Osteoblast (primary cell): ENCODE measurements around the gene LIX1L. TPM values are rescaled to one million over a fixed set of nuclear protein-coding genes. Genes with fewer than 3 reads are reported as not detected.

Experiments
- DNase-seq: peaks from one replicate; pipeline ENCODE4 v3.0.0; 2011; ENCODE audit warnings: low spot score, mixed read lengths; ENCODE audit not compliant: insufficient read length; ENCODE audit errors: missing footprints
- H2AFZ ChIP-seq: 2 replicates; pipeline ENCODE4 v1.6.0; 2011; ENCODE audit warnings: mild to moderate bottlenecking, low read length
- H3K27ac ChIP-seq: 2 replicates; pipeline ENCODE4 v1.5.1; 2011; ENCODE audit warnings: mild to moderate bottlenecking, low read depth, low read length, moderate library complexity
- H3K27me3 ChIP-seq: 2 replicates; pipeline ENCODE4 v1.6.0; 2012; ENCODE audit warnings: mild to moderate bottlenecking, control low read depth, inconsistent platforms, low read length, moderate library complexity; ENCODE audit not compliant: insufficient read depth
- H3K36me3 ChIP-seq: 2 replicates; pipeline ENCODE4 v1.5.1; 2011; ENCODE audit warnings: mild to moderate bottlenecking, low read length, control low read depth, moderate library complexity; ENCODE audit not compliant: insufficient read depth
- H3K4me1 ChIP-seq: 2 replicates; pipeline ENCODE4 v1.5.1; 2011; ENCODE audit warnings: mild to moderate bottlenecking, low read length, control low read depth, moderate library complexity; ENCODE audit not compliant: insufficient read depth
- H3K4me2 ChIP-seq: 2 replicates; pipeline ENCODE4 v1.6.0; 2011; ENCODE audit warnings: mild to moderate bottlenecking, low read length; ENCODE audit not compliant: insufficient read depth
- H3K4me3 ChIP-seq: fragments of 200-600 bp; sonication (generic); 3 replicates; pipeline ENCODE4 v1.5.1; 2012; ENCODE audit warnings: mild to moderate bottlenecking, low read length, inconsistent platforms; ENCODE audit not compliant: insufficient read depth
- H3K79me2 ChIP-seq: 2 replicates; pipeline ENCODE4 v1.6.0; 2012; ENCODE audit warnings: mild to moderate bottlenecking, low read length, control low read depth, inconsistent platforms; ENCODE audit not compliant: insufficient read depth
- H3K9me3 ChIP-seq: 2 replicates; pipeline ENCODE4 v1.5.1; 2011; ENCODE audit warnings: low read depth, low read length, control low read depth
- H4K20me1 ChIP-seq: 2 replicates; pipeline ENCODE4 v1.6.0; 2012; ENCODE audit warnings: mild to moderate bottlenecking, low read length, control low read depth; ENCODE audit not compliant: insufficient read depth
- total RNA-seq: library from RNA; depleted of rRNA; stranded (reverse); fragments of >200 nt; gene quantifications from 2 replicates; pipeline ENCODE4 v1.2.3, GENCODE V29; 2012
- TF ChIP-seq, protein P1 (sequence below): IDR thresholded peaks from 2 replicates; pipeline ENCODE4 v1.5.1; 2011; ENCODE audit warnings: mild to moderate bottlenecking, low read depth, low read length, moderate library complexity; ENCODE audit errors: extremely low read depth

The LIX1L gene
- total RNA-seq, 1 donor, result 33.7 TPM

DNA sequence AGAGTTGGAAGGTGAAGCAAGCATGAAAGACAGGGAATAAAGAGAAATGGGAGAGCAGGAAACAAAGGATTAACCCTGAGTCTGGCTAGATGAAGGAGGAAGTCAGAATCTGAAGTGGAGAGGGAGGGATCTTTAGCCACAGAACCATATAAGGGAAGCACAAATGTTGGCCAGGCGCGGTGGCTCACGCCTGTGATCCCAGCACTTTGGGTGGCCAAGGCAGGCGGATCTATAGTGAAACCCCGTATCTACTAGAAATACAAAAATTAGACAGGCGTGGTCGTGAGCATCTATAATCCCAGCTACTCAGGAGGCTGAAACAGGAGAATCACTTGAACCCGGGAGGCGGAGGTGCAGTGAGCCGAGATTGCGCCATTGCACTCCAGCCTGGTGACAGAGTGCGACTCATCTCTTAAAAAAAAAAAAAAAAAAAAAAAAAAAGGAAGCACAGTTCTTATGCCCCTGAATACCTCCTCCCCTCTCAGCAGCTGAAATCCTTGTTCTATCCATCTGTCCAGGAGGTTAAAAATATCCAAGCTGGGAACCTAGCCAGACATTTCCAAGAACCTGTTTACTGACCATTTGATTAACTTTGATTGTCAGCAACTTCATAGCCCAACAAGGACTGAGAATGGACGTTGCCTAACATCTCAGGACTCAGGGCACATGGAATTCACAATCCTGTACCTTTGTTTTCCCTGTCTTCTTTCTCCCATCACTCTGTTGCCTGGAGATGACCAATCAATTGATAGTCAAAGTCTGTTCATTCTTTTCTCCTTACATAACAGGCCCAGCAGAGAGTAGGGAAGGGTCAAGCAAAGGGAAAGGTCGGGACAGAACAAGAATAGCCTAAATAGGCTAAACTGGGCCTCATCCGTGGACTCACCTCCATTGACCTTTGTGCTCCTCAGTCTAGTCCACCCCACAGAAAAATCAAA lies 28.0 kb upstream of the LIX1L start:
- Histone ChIP-seq H2AFZ (peak overlapping the region; percentile 53), H3K79me2 (no peaks in the 10 kb centered on the region), H3K4me1 (peaks cover 14% of the 10 kb centered on the region), H3K27ac (peak overlapping the region; percentile 56), H3K4me3 (no peak overlapping the region), H4K20me1 (no peaks in the 10 kb centered on the region), H3K9me3 (no peaks in the 10 kb centered on the region), H3K27me3 (no peaks in the 10 kb centered on the region), H3K36me3 (no peaks in the 10 kb centered on the region), H3K4me2 (peak overlapping the region; percentile 64)
- TF ChIP-seq, protein P1, sequence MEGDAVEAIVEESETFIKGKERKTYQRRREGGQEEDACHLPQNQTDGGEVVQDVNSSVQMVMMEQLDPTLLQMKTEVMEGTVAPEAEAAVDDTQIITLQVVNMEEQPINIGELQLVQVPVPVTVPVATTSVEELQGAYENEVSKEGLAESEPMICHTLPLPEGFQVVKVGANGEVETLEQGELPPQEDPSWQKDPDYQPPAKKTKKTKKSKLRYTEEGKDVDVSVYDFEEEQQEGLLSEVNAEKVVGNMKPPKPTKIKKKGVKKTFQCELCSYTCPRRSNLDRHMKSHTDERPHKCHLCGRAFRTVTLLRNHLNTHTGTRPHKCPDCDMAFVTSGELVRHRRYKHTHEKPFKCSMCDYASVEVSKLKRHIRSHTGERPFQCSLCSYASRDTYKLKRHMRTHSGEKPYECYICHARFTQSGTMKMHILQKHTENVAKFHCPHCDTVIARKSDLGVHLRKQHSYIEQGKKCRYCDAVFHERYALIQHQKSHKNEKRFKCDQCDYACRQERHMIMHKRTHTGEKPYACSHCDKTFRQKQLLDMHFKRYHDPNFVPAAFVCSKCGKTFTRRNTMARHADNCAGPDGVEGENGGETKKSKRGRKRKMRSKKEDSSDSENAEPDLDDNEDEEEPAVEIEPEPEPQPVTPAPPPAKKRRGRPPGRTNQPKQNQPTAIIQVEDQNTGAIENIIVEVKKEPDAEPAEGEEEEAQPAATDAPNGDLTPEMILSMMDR, result no peak
- DNase-seq, result no peak

DNA sequence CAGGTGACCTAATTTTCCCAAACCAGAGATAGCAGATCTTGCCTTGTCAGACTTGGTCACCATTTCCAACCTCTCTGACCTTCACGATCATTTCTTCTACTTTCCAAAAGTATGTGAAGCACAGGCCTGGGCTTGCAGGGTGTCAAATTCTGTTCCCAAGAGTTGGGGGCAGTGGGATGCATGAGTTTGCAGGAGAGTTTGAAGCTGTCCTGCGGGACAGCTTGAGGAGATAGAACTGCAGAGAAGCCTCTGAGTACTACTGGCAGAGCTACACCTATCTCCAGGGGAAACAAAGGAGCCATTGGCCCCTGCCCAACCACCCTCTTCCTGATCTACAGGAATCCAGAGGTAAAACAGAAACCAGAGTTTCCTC lies 27.3 kb upstream of the LIX1L start:
- peak overlapping the region; percentile 56 for H3K27ac ChIP-seq

DNA sequence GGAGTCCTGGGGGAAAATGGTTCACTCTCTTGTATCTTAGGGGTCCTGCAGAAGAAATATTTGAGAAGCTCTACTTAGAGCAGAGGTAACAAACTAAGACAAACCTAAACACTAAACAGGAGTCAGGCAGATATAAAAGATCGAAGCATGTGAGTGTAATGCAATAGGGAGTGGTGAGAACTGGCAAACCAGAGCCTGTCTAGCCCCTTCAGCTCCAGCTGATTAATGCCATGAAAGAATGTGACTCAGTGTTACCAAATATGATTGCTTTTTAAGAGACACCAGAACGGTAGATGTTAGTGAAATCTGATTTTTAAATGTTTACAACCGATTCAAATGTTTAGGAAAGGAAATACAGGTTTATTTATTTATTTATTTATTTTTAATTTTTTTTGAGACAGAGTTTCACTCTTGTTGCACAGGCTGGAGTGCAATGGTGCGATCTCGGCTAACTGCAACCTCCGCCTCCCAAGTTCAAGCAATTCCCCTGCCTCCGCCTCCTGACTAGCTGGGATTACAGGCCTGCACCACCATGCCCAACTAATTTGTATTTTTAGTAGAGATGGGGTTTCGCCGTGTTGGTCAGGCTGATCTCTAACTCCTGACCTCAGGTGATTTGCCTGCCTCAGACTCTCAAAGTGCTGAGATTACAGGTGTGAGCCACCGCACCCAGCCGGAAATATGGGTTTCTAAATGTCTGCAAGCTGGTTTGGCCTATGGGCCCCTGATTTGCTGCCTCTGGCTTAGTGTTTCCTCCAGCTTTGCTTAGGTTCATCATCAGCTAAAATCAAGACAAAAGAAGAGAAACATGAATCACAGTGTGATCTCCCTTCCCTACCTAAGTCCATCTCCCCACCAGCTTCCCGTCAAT lies 26.4 kb upstream of the LIX1L start:
- H3K27ac ChIP-seq, result no peak overlapping the region
- H3K4me3 ChIP-seq, result no peak overlapping the region
- no peaks in the 10 kb centered on the region for H4K20me1 ChIP-seq
- no peak overlapping the region for H3K4me2 ChIP-seq
- no peaks in the 10 kb centered on the region for H3K27me3 ChIP-seq
- no peak overlapping the region for H2AFZ ChIP-seq
- no peaks in the 10 kb centered on the region for H3K36me3 ChIP-seq
- H3K9me3 ChIP-seq, result no peaks in the 10 kb centered on the region
- TF ChIP-seq, protein P1, result no peak
- peaks cover 28% of the 10 kb centered on the region for H3K4me1 ChIP-seq
- DNase-seq, result no peak
- no peaks in the 10 kb centered on the region for H3K79me2 ChIP-seq

More for the DNA sequence above, 27.3 kb upstream of the LIX1L start:
- Histone ChIP-seq H3K9me3 (no peaks in the 10 kb centered on the region), H3K27me3 (no peaks in the 10 kb centered on the region), H4K20me1 (no peaks in the 10 kb centered on the region), H3K4me1 (peaks cover 19% of the 10 kb centered on the region), H3K4me3 (no peak overlapping the region), H2AFZ (peak overlapping the region; percentile 53), H3K36me3 (no peaks in the 10 kb centered on the region), H3K79me2 (no peaks in the 10 kb centered on the region), H3K4me2 (peak overlapping the region; percentile 64)
- DNase-seq, result no peak
- TF ChIP-seq, protein P1, result no peak

DNA sequence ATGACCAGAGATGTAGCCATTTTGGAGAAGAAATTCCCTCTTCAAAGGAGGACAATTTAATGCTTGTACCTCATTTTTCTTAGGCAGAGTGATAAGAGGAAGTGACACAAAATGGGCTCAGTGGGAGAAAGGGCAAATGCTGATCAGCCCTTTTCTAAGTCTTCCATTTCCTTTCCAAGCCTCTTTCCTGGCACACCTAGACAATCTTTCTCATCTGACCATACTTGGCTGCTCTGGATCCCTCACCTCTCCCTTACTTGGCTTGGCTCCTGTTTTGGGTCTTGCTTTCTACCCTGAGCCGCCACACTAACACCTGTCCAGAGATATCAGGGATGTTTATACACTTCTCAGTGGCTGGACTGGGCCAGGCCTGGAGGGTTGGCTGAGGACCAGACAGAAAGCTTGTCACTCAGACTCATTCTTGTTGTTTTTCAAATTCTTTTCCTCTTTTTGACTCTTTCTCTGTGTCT lies 25.4 kb upstream of the LIX1L start:
- Histone ChIP-seq H3K9me3 (no peaks in the 10 kb centered on the region), H3K4me2 (no peak overlapping the region), H2AFZ (no peak overlapping the region), H3K4me3 (no peak overlapping the region), H4K20me1 (no peaks in the 10 kb centered on the region), H3K36me3 (no peaks in the 10 kb centered on the region), H3K27ac (no peak overlapping the region), H3K4me1 (peaks cover 38% of the 10 kb centered on the region), H3K27me3 (no peaks in the 10 kb centered on the region), H3K79me2 (no peaks in the 10 kb centered on the region)
- TF ChIP-seq, protein P1, result no peak
- no peak for DNase-seq
